Cardiac muscle cell (in vitro differentiated cells and primary cell): Measurements from ENCODE around the gene ABHD15. TPM values are rescaled to one million over a fixed set of nuclear protein-coding genes. Genes with fewer than 3 reads are reported as not detected.

ENCODE experiments used
- DNase-seq, 2 donors: peaks; one replicate each; pipeline versions ENCODE4 v3.0.0 to v3.0.0-alpha.2; 2010 to 2017; ENCODE audit warnings: low read depth in 1 of 2, low spot score in 1 of 2
- H3K27ac ChIP-seq: fragments of 200-600 bp; sonication (generic); 2 replicates; pipeline ENCODE4 v1.5.1; 2016
- H3K27me3 ChIP-seq: fragments of 200-600 bp; sonication (generic); 2 replicates; pipeline ENCODE4 v1.6.0; 2016; ENCODE audit warnings: control low read depth
- H3K36me3 ChIP-seq: fragments of 200-600 bp; sonication (generic); 2 replicates; pipeline ENCODE4 v1.5.1; 2016; ENCODE audit warnings: control low read depth
- H3K4me1 ChIP-seq: fragments of 200-600 bp; sonication (generic); 2 replicates; pipeline ENCODE4 v1.8.1; 2017; ENCODE audit warnings: low read depth, mild to moderate bottlenecking, mixed run types
- H3K4me3 ChIP-seq: fragments of 200-600 bp; sonication (generic); 2 replicates; pipeline ENCODE4 v1.5.1; 2016; ENCODE audit warnings: mild to moderate bottlenecking
- H3K9me3 ChIP-seq: fragments of 200-600 bp; sonication (generic); 2 replicates; pipeline ENCODE4 v1.5.1; 2017; ENCODE audit warnings: low read depth, mild to moderate bottlenecking, control low read depth
- polyA plus RNA-seq: library from polyadenylated mRNA; unstranded; fragments of >200 nt; fragmentation: Nextera tagmentation; extraction: Ambion mirVana; gene quantifications from 2 replicates; pipeline ENCODE4 v1.2.1, GENCODE V29; 2016
- total RNA-seq: library from RNA; depleted of rRNA; stranded (reverse); fragments of >200 nt; gene quantifications from 2 replicates; pipeline ENCODE4 v1.2.3, GENCODE V29; 2016
- TF ChIP-seq, protein P1 (sequence below): IDR thresholded peaks from 2 replicates; pipeline ENCODE4 v1.5.1; 2012; ENCODE audit warnings: low read depth, mild to moderate bottlenecking, low read length

The ABHD15 gene
- 5.8 and 7.2 TPM in 2 replicates for total RNA-seq
- polyA plus RNA-seq: 4.8 and 5.3 TPM in 2 replicates

GRCh38 chr17:29566473-29567303 is at the start of gene ABHD15:
Gene ABHD15 (minus strand): TSS chr17:29567037. CDS start chr17:29566966, 71 bp downstream.
- TF ChIP-seq, protein P1, sequence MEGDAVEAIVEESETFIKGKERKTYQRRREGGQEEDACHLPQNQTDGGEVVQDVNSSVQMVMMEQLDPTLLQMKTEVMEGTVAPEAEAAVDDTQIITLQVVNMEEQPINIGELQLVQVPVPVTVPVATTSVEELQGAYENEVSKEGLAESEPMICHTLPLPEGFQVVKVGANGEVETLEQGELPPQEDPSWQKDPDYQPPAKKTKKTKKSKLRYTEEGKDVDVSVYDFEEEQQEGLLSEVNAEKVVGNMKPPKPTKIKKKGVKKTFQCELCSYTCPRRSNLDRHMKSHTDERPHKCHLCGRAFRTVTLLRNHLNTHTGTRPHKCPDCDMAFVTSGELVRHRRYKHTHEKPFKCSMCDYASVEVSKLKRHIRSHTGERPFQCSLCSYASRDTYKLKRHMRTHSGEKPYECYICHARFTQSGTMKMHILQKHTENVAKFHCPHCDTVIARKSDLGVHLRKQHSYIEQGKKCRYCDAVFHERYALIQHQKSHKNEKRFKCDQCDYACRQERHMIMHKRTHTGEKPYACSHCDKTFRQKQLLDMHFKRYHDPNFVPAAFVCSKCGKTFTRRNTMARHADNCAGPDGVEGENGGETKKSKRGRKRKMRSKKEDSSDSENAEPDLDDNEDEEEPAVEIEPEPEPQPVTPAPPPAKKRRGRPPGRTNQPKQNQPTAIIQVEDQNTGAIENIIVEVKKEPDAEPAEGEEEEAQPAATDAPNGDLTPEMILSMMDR: peak; percentile 3
- H3K27me3 ChIP-seq: peaks cover 28% of the 10 kb centered on the region
- peak within 1 kb of the TSS; percentile 68 for H3K27ac ChIP-seq
- H3K4me3 ChIP-seq: peak within 1 kb of the TSS; percentile 49
- no peaks in the 10 kb centered on the region for H3K9me3 ChIP-seq
- peaks cover 6% of the 10 kb centered on the region for H3K4me1 ChIP-seq
- DNase-seq: peak; percentile 81 to 87
- H3K36me3 ChIP-seq: no peaks in the 10 kb centered on the region

DNA sequence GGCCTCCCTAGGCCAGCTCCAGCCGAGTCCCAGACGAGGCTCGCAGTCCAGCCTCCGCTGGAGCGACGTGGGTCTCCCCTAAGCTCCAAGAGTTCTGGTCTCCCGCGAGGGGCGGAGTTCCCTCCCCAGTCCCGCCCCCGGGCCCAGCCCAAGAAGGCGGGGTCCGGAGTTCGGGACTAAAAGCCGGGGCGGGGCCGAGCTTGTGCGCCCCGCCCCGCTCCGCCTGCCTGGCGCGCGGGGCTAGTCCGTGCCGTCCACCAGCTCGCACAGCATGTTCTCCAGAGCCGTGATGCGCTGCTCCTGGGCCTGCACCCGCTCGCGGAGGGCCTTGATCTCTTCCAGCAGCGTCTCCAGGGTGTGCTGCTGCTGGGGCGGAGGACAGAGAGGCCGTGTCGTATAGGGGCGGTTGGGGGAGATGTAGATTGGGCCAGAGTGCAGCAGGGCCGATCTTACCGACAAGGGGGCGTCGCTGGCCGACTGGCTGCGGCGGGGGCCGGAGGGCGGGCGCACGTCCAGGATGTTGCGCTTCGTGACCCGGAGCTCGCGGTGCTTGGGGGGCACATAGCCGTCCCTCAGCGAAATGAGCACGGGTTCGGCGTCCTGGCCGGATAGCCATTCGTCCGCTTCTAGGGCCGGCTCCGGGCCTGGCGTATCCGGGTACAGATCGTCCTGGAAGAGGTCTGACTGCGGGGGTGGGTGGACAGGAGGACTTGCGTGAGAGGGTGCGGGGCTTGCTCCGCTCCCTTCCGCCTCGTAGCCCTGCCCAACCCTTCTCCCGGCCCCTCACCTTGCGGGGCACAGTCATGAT is 48.9 kb upstream of the ABHD15 start:
- H3K27ac ChIP-seq: no peak overlapping the region
- H3K27me3 ChIP-seq: peaks cover 13% of the 10 kb centered on the region
- no peak overlapping the region for H3K4me3 ChIP-seq
- no peaks in the 10 kb centered on the region for H3K36me3 ChIP-seq
- DNase-seq: peak; percentile 89 to 92
- H3K9me3 ChIP-seq: no peaks in the 10 kb centered on the region
- peaks cover 34% of the 10 kb centered on the region for H3K4me1 ChIP-seq
- TF ChIP-seq, protein P1: no peak

GRCh38 chr17:29615048-29615385 is 48.2 kb upstream of the ABHD15 start:
- Histone ChIP-seq H3K4me1 (peaks cover 27% of the 10 kb centered on the region), H3K36me3 (no peaks in the 10 kb centered on the region), H3K9me3 (no peaks in the 10 kb centered on the region), H3K4me3 (no peak overlapping the region), H3K27me3 (peaks cover 13% of the 10 kb centered on the region), H3K27ac (no peak overlapping the region)
- TF ChIP-seq, protein P1: no peak
- no peak for DNase-seq

DNA sequence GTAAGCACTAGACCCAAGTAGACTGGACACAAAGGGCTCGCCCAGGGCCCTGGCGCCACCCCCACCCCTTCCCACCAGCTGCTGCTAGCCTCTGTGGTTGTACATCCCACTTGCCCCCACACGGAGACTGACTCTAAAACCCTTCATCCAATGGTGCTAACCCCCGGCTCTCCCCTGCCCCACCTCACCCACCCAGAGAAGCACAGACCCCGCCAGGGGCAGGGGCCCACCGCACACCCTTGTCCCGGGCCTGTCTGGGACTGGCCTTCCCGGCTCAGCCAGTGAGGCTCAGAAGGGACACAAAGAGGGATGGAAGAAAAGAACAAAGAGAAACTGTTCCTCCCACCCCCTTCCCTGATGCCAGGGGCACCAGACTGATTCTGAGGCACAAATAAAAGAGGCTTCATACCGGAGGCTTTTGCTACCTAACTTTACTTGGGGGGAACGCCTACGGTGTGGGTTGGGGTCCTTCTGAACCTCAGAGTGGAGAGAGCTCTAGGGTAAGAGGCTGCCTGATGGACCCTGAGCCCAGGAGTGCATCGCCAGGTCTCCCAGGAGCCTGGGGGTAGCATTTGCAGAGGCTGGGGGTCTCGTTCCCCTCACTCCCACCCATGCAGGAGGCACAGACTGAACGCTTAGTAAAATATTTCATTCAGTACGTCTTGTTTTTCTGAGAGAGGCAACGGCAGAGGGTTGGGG is 47.7 kb upstream of the ABHD15 start:
- Histone ChIP-seq H3K36me3 (no peaks in the 10 kb centered on the region), H3K4me3 (no peak overlapping the region), H3K9me3 (no peaks in the 10 kb centered on the region), H3K27me3 (peaks cover 13% of the 10 kb centered on the region), H3K4me1 (peaks cover 22% of the 10 kb centered on the region), H3K27ac (no peak overlapping the region)
- TF ChIP-seq, protein P1: no peak
- DNase-seq: no peak

GRCh38 chr17:29613856-29614255 is 47.0 kb upstream of the ABHD15 start:
- TF ChIP-seq, protein P1: no peak
- Histone ChIP-seq H3K27ac (no peak overlapping the region), H3K9me3 (no peaks in the 10 kb centered on the region), H3K4me1 (peaks cover 18% of the 10 kb centered on the region), H3K4me3 (no peak overlapping the region), H3K36me3 (no peaks in the 10 kb centered on the region), H3K27me3 (peaks cover 13% of the 10 kb centered on the region)
- DNase-seq: no peak
